Measurements from ENCODE around the gene SLC9A1. TPM values are rescaled to one million over a fixed set of nuclear protein-coding genes. Genes with fewer than 3 reads are reported as not detected.
"Not testable (repeated sequence)": the region's sequence is repeated elsewhere in the genome, so short reads cannot be mapped to it uniquely, and the experiment has no call there.

Gene SLC9A1
- total and polyA plus RNA-seq, 10 donors = 6.0 to 40.4 (median 27.6) TPM

GRCh38 chr1:27176323-27176722 lies 21.4 kb upstream of the SLC9A1 start:
- no peaks in the 10 kb centered on the region for H3K36me3 ChIP-seq
- DNase-seq = no peak
- intact Hi-C loops (cut with DNase I; ENCODE audit: low total_unique reads) = no loop called here
- WGBS, 5 donors = 90 to 97% (median 93%) methylated on average over 4 of the region's 4 CpGs
- no peak overlapping the region for H3K27ac ChIP-seq
- no peak overlapping the region for H3K4me3 ChIP-seq
- no peaks in the 10 kb centered on the region for H3K4me1 ChIP-seq
- H3K9me3 ChIP-seq = peaks cover 0 to 21% (median 8%) of the 10 kb centered on the region in 8 donors
- no peak for TF ChIP-seq POLR2A (IDR thresholded peaks at IDR 0.05)
- TF ChIP-seq CTCF (IDR thresholded peaks at IDR 0.05 in 8 of 11, conservative IDR thresholded peaks at IDR 0.05 in 3 of 11) = no peak
- no peak for TF ChIP-seq POLR2AphosphoS5 (IDR thresholded peaks at IDR 0.05)
- H3K27me3 ChIP-seq (replicated peaks in 1 of 7) = no peaks in the 10 kb centered on the region

GRCh38 chr1:27172992-27173391 lies 18.1 kb upstream of the SLC9A1 start:
- H3K9me3 ChIP-seq; H3K36me3 ChIP-seq; H3K4me1 ChIP-seq; H3K27me3 ChIP-seq (replicated peaks in 1 of 7); intact Hi-C loops (cut with DNase I; ENCODE audit: low total_unique reads); H3K4me3 ChIP-seq; H3K27ac ChIP-seq; DNase-seq: not testable (repeated sequence)
- WGBS, 5 donors = 84 to 95% (median 93%) methylated on average over 5 of the region's 5 CpGs

- no peak for DNase-seq
- intact Hi-C loops (cut with DNase I; ENCODE audit: low total_unique reads) = no loop called here
Observed at GRCh38 chr1:27166929-27167328, 12.0 kb upstream of the SLC9A1 start.

GRCh38 chr1:27166351-27166802 lies 11.5 kb upstream of the SLC9A1 start:
- TF ChIP-seq CTCF (IDR thresholded peaks at IDR 0.05 in 8 of 11, conservative IDR thresholded peaks at IDR 0.05 in 3 of 11) = no peak
- 71 to 94% (median 93%) methylated on average over 1 of the region's 1 CpG for WGBS, 5 donors
- no peak for DNase-seq
- no peaks in the 10 kb centered on the region for H3K9me3 ChIP-seq
- peaks cover 3 to 12% (median 10%) of the 10 kb centered on the region in 6 donors for H3K4me1 ChIP-seq
- no peaks in the 10 kb centered on the region for H3K36me3 ChIP-seq
- no peaks in the 10 kb centered on the region for H3K27me3 ChIP-seq (replicated peaks in 1 of 7)
- intact Hi-C loops (cut with DNase I; ENCODE audit: low total_unique reads) = no loop called here
- H3K27ac ChIP-seq = no peak overlapping the region
- no peak overlapping the region for H3K4me3 ChIP-seq

More at GRCh38 chr1:27166929-27167328, 12.0 kb upstream of the SLC9A1 start:
- Histone ChIP-seq H3K9me3 (no peaks in the 10 kb centered on the region), H3K36me3 (no peaks in the 10 kb centered on the region), H3K4me1 (peaks cover 0 to 7% (median 5%) of the 10 kb centered on the region in 6 donors), H3K27ac (no peak overlapping the region), H3K27me3 (replicated peaks in 1 of 7) (no peaks in the 10 kb centered on the region), H3K4me3 (no peak overlapping the region)
- no peak for TF ChIP-seq CTCF (IDR thresholded peaks at IDR 0.05 in 8 of 11, conservative IDR thresholded peaks at IDR 0.05 in 3 of 11)
- no peak for TF ChIP-seq POLR2AphosphoS5 (IDR thresholded peaks at IDR 0.05)
- TF ChIP-seq POLR2A (IDR thresholded peaks at IDR 0.05) = no peak
- WGBS, 5 donors = 28 to 41% (median 37%) methylated on average over 4 of the region's 4 CpGs

- Histone ChIP-seq H3K4me3 (no peak overlapping the region), H3K27ac (no peak overlapping the region), H3K4me1 (peaks cover 6 to 27% (median 20%) of the 10 kb centered on the region in 6 donors), H3K36me3 (no peaks in the 10 kb centered on the region), H3K9me3 (no peaks in the 10 kb centered on the region), H3K27me3 (replicated peaks in 1 of 7) (no peaks in the 10 kb centered on the region)
- WGBS, 5 donors = 90 to 99% (median 96%) methylated on average over 6 of the region's 6 CpGs
- no peak for TF ChIP-seq CTCF (IDR thresholded peaks at IDR 0.05 in 8 of 11, conservative IDR thresholded peaks at IDR 0.05 in 3 of 11)
- TF ChIP-seq POLR2AphosphoS5 (IDR thresholded peaks at IDR 0.05) = no peak
- no peak for TF ChIP-seq POLR2A (IDR thresholded peaks at IDR 0.05)
- intact Hi-C loops (cut with DNase I; ENCODE audit: low total_unique reads) = no loop called here
- no peak for DNase-seq
Observed at GRCh38 chr1:27163093-27163492, 8.2 kb upstream of the SLC9A1 start.

Data from spleen (tissue), 11 donors.